Measurements from ENCODE around the gene AMIGO1.
"Not testable (repeated sequence)": the region's sequence is repeated elsewhere in the genome, so short reads cannot be mapped to it uniquely, and the experiment has no call there.

Gene AMIGO1

GRCh38 chr1:109483672-109484518, 25.6 kb downstream of the AMIGO1 start, which contains the start of gene ATXN7L2:
TSS of gene ATXN7L2 (plus strand) at chr1:109483905. CDS start at chr1:109483954, 49 bp downstream.
- DNase-seq (ENCODE audit: low spot score), result peak; percentile 81

GRCh38 chr1:109482791-109483671, 26.5 kb downstream of the AMIGO1 start:
- no peak for DNase-seq (ENCODE audit: low spot score)

- no peak for DNase-seq (ENCODE audit: low spot score)
Observed at GRCh38 chr1:109482242-109482641, 27.3 kb downstream of the AMIGO1 start.

- no peak for DNase-seq (ENCODE audit: low spot score)
Observed at GRCh38 chr1:109481646-109482045, 27.9 kb downstream of the AMIGO1 start.

GRCh38 chr1:109479901-109480300, 29.6 kb downstream of the AMIGO1 start:
- DNase-seq (ENCODE audit: low spot score), result no peak

GRCh38 chr1:109479311-109479710, 30.2 kb downstream of the AMIGO1 start:
- no peak for DNase-seq (ENCODE audit: low spot score)

- no peak for DNase-seq (ENCODE audit: low spot score)
Observed at GRCh38 chr1:109478806-109479205, 30.7 kb downstream of the AMIGO1 start.

- DNase-seq (ENCODE audit: low spot score), result no peak
Observed at GRCh38 chr1:109477821-109478220, 31.7 kb downstream of the AMIGO1 start.

- no peak for DNase-seq (ENCODE audit: low spot score)
Observed at GRCh38 chr1:109476825-109477224, 32.7 kb downstream of the AMIGO1 start.

GRCh38 chr1:109475261-109475660, 34.3 kb downstream of the AMIGO1 start:
- no peak for DNase-seq (ENCODE audit: low spot score)

GRCh38 chr1:109474697-109475096, 34.8 kb downstream of the AMIGO1 start:
- DNase-seq (ENCODE audit: low spot score), result no peak

- not testable (repeated sequence) for DNase-seq (ENCODE audit: low spot score)
Observed at GRCh38 chr1:109473284-109474057, 36.1 kb downstream of the AMIGO1 start.

- DNase-seq (ENCODE audit: low spot score), result no peak
Observed at GRCh38 chr1:109472779-109473178, 36.7 kb downstream of the AMIGO1 start.

- no peak for DNase-seq (ENCODE audit: low spot score)
Observed at GRCh38 chr1:109470245-109470644, 39.3 kb downstream of the AMIGO1 start.

GRCh38 chr1:109468903-109469302, 40.6 kb downstream of the AMIGO1 start:
- DNase-seq (ENCODE audit: low spot score), result no peak

GRCh38 chr1:109468061-109468460, 41.5 kb downstream of the AMIGO1 start:
- DNase-seq (ENCODE audit: low spot score), result no peak

GRCh38 chr1:109467301-109467777, 42.2 kb downstream of the AMIGO1 start:
- DNase-seq (ENCODE audit: low spot score), result no peak

GRCh38 chr1:109466452-109467300, 42.9 kb downstream of the AMIGO1 start, which contains the start of gene SYPL2:
TSS of gene SYPL2 (plus strand) at chr1:109466546. CDS start at chr1:109466844, 298 bp downstream.
- DNase-seq (ENCODE audit: low spot score), result no peak

- DNase-seq (ENCODE audit: low spot score), result no peak
Observed at GRCh38 chr1:109466125-109466451, 43.4 kb downstream of the AMIGO1 start.

GRCh38 chr1:109457819-109458218, 51.7 kb downstream of the AMIGO1 start:
- no peak for DNase-seq (ENCODE audit: low spot score)

Data from kidney capillary endothelial cell (primary cell).